B cell (primary cell): ENCODE results near the gene RNMT.

ENCODE experiments used
- CTCF ChIP-seq: fragments of 200-600 bp; IDR thresholded peaks from one replicate; pipeline ENCODE4 v1.8.0; 2022; ENCODE audit warnings: antibody characterized with exemption, mild to moderate bottlenecking
- EZH2 ChIP-seq: IDR thresholded peaks from 2 replicates; pipeline ENCODE4 v1.6.1; 2012; ENCODE audit warnings: borderline replicate concordance, low read depth, mild to moderate bottlenecking, moderate library complexity, low read length; ENCODE audit not compliant: insufficient read depth, poor library complexity, severe bottlenecking

- TF ChIP-seq CTCF (no peak), EZH2 (no peak)
Observed at GRCh38 chr18:13710414-13710831, 16.1 kb upstream of the RNMT start.
